ENCODE measurements around the gene MDFIC2. TPM values are rescaled to one million over a fixed set of nuclear protein-coding genes. Genes with fewer than 3 reads are reported as not detected.
A peak's percentile ranks its signal among the peaks of the same experiment; 100 is the strongest.

The MDFIC2 gene
- total and polyA plus RNA-seq, 2 donors (not counting 3 experiments of a cell fraction or from before 2014, with no cell fraction given) = not detected

- no peaks in the 10 kb centered on the region for H4K20me1 ChIP-seq (replicated peaks; ENCODE audit: control insufficient read depth, extremely low read depth, insufficient read depth, low read length)
- no peak overlapping the region for H3K27ac ChIP-seq (ENCODE audit: insufficient read depth, low read depth, low read length)
- ChIA-PET POLR2A (no interaction called here), CTCF (interaction anchor here (1.0 to 5.4 kb wide), 21 partner anchors 9 to 295 kb away, joined by 3 to 80 read pairs (median 5); no protein-coding TSS in a partner anchor)
- no peaks in the 10 kb centered on the region for H3K36me3 ChIP-seq (ENCODE audit: control insufficient read depth in 2 of 2, extremely low read depth in 1 of 2, insufficient read depth in 2 of 2, low read length in 2 of 2)
- DNase-seq (ENCODE audit: low read depth, low spot score) (peak; percentile 72), FAIRE-seq (peak; percentile 66)
- intact Hi-C loops (cut with micrococcal nuclease) = loop anchor here (1.0 to 5.0 kb wide), 5 partner anchors 110 to 1293 kb away; no protein-coding TSS in a partner anchor
- BruUV-seq (replicated peaks) = no TSS peak
- dilution Hi-C loops (cut with MboI; ENCODE audit: extremely low pct_ligation_motif_present, low sequenced_read_pairs) = no loop called here
- H2AFZ ChIP-seq (ENCODE audit: low read depth, low read length) = no peak overlapping the region
- no peaks in the 10 kb centered on the region for H3K9me1 ChIP-seq (replicated peaks; ENCODE audit: control insufficient read depth, extremely low read depth, insufficient read depth, low read length)
- H3K9ac ChIP-seq (replicated peaks; ENCODE audit: extremely low read depth, insufficient read depth, low read length) = no peak overlapping the region
- H3K27me3 ChIP-seq (ENCODE audit: control insufficient read depth in 2 of 2, insufficient read depth in 2 of 2, low read length in 2 of 2) = no peaks in the 10 kb centered on the region
- no peaks in the 10 kb centered on the region for H3K4me1 ChIP-seq (ENCODE audit: control insufficient read depth, extremely low read depth, insufficient read depth, low read length)
- H3K79me2 ChIP-seq (ENCODE audit: control insufficient read depth, insufficient read depth, low read length) = no peaks in the 10 kb centered on the region
- no peaks in the 10 kb centered on the region for H3K9me3 ChIP-seq (replicated peaks; ENCODE audit: control insufficient read depth, insufficient read depth, low read length)
- TF ChIP-seq JUN (IDR thresholded peaks at IDR 0.05; ENCODE audit: borderline replicate concordance, insufficient read depth, insufficient read length, low read depth) (no peak), CTCF (IDR thresholded peaks at IDR 0.05; ENCODE audit: extremely low read depth in 1 of 2, insufficient read depth in 1 of 2, low read depth in 1 of 2, low read length in 2 of 2) (peak; percentile 40 to 59)
- H3K4me3 ChIP-seq (replicated peaks in 1 of 3; ENCODE audit: insufficient read depth in 1 of 3, low read depth in 1 of 3, low read length in 3 of 3) = no peak overlapping the region
- no peak overlapping the region for H3K4me2 ChIP-seq (ENCODE audit: insufficient read depth, low read length)
Measured at GRCh38 chr3:70358978-70359580, 46.6 kb upstream of the MDFIC2 start.

GRCh38 chr3:70352215-70352614, 39.8 kb upstream of the MDFIC2 start:
- ChIA-PET CTCF (interaction anchor here (1.5 kb wide), 1 partner anchor 232 kb away, joined by 4 read pairs; no protein-coding TSS in a partner anchor), POLR2A (no interaction called here)
- Histone ChIP-seq H3K27ac (ENCODE audit: insufficient read depth, low read depth, low read length) (no peak overlapping the region), H3K9me3 (replicated peaks; ENCODE audit: control insufficient read depth, insufficient read depth, low read length) (no peaks in the 10 kb centered on the region), H3K4me1 (ENCODE audit: control insufficient read depth, extremely low read depth, insufficient read depth, low read length) (no peaks in the 10 kb centered on the region), H3K36me3 (ENCODE audit: control insufficient read depth in 2 of 2, extremely low read depth in 1 of 2, insufficient read depth in 2 of 2, low read length in 2 of 2) (no peaks in the 10 kb centered on the region), H2AFZ (ENCODE audit: low read depth, low read length) (peak overlapping the region; percentile 14), H3K27me3 (ENCODE audit: control insufficient read depth in 2 of 2, insufficient read depth in 2 of 2, low read length in 2 of 2) (no peaks in the 10 kb centered on the region), H3K9ac (replicated peaks; ENCODE audit: extremely low read depth, insufficient read depth, low read length) (no peak overlapping the region), H3K4me2 (ENCODE audit: insufficient read depth, low read length) (no peak overlapping the region), H3K9me1 (replicated peaks; ENCODE audit: control insufficient read depth, extremely low read depth, insufficient read depth, low read length) (no peaks in the 10 kb centered on the region), H3K79me2 (ENCODE audit: control insufficient read depth, insufficient read depth, low read length) (no peaks in the 10 kb centered on the region), H3K4me3 (replicated peaks in 1 of 3; ENCODE audit: insufficient read depth in 1 of 3, low read depth in 1 of 3, low read length in 3 of 3) (no peak overlapping the region), H4K20me1 (replicated peaks; ENCODE audit: control insufficient read depth, extremely low read depth, insufficient read depth, low read length) (no peaks in the 10 kb centered on the region)
- intact Hi-C loops (cut with micrococcal nuclease) (no loop called here), dilution Hi-C loops (cut with MboI; ENCODE audit: extremely low pct_ligation_motif_present, low sequenced_read_pairs) (no loop called here)
- no TSS peak for BruUV-seq (replicated peaks)
- TF ChIP-seq MAX (IDR thresholded peaks at IDR 0.05; ENCODE audit: insufficient read depth, insufficient read length) = no peak
- TF ChIP-seq GATA2 (IDR thresholded peaks at IDR 0.05; ENCODE audit: insufficient read depth, insufficient read length, low read depth, low read length) = no peak
- no peak for TF ChIP-seq CTCF (IDR thresholded peaks at IDR 0.05; ENCODE audit: extremely low read depth in 1 of 2, insufficient read depth in 1 of 2, low read depth in 1 of 2, low read length in 2 of 2)
- TF ChIP-seq JUN (IDR thresholded peaks at IDR 0.05; ENCODE audit: borderline replicate concordance, insufficient read depth, insufficient read length, low read depth) = no peak
- TF ChIP-seq POLR2A (IDR thresholded peaks at IDR 0.05; ENCODE audit: low read depth, low read length) = no peak
- FAIRE-seq (no peak), DNase-seq (ENCODE audit: low read depth, low spot score) (no peak)
